RWPE1 (cell line): ENCODE results near the gene HS6ST2.

Source experiments
- CTCF ChIA-PET: fragments of 350-600 bp; sonication (Branson Sonifier 250); formaldehyde crosslinking; extraction: SDS; loops from one replicate; lab custom pipeline; 2021; lab: Yijun Ruan, JAX
- POLR2A ChIA-PET: fragments of 400-600 bp; formaldehyde crosslinking; extraction: SDS; loops from one replicate; lab custom pipeline; 2020; ENCODE audit warnings: antibody characterized with exemption; ENCODE audit not compliant: low non-redundant PET; lab: Yijun Ruan, JAX
- DNase-seq: peaks from one replicate; pipeline ENCODE4 v3.0.0; 2012; ENCODE audit warnings: low spot score
- H3K27ac ChIP-seq: fragments of 450-650 bp; 2 replicates; pipeline ENCODE4 v1.5.1; 2017
- CTCF ChIP-seq: fragments of 450-650 bp; conservative IDR thresholded peaks from 2 replicates; pipeline ENCODE4 v1.5.1; 2017; ENCODE audit warnings: low read depth, mild to moderate bottlenecking

HS6ST2 gene

GRCh38 chrX:132958091-132958703, at the start of gene HS6ST2:
Gene HS6ST2, minus strand, starts transcription at chrX:132958629.
- ChIA-PET CTCF (interaction anchor here (0.6 to 0.7 kb wide), 2 partner anchors 118 to 475 kb away, joined by 3 to 4 read pairs; no protein-coding TSS in a partner anchor), POLR2A (no interaction called here)
- TF ChIP-seq CTCF: no peak
- H3K27ac ChIP-seq: no peak within 1 kb of the TSS
- peak; percentile 22 for DNase-seq

- no peak overlapping the region for H3K27ac ChIP-seq
- CTCF ChIA-PET: interaction anchor here (0.6 kb wide), 1 partner anchor 522 kb away, joined by 4 read pairs; no protein-coding TSS in a partner anchor
- no peak for TF ChIP-seq CTCF
- POLR2A ChIA-PET: no interaction called here
- no peak for DNase-seq
Observed at GRCh38 chrX:133007458-133007857, 49.0 kb upstream of the HS6ST2 start.

- no peak for DNase-seq
- no peak for TF ChIP-seq CTCF
- H3K27ac ChIP-seq: no peak overlapping the region
- ChIA-PET CTCF (interaction anchor here (0.8 kb wide), 1 partner anchor 265 kb away, joined by 4 read pairs; no protein-coding TSS in a partner anchor), POLR2A (no interaction called here)
Observed at GRCh38 chrX:133005616-133006015, 47.2 kb upstream of the HS6ST2 start.

GRCh38 chrX:133005042-133005441, 46.6 kb upstream of the HS6ST2 start:
- peak; percentile 0 for DNase-seq
- TF ChIP-seq CTCF: peak; percentile 34
- ChIA-PET POLR2A (no interaction called here), CTCF (interaction anchor here (0.6 to 0.8 kb wide), 3 partner anchors 13 to 264 kb away, joined by 3 to 4 read pairs (median 3); no protein-coding TSS in a partner anchor)
- H3K27ac ChIP-seq: no peak overlapping the region

- ChIA-PET CTCF (interaction anchor here (0.7 kb wide), 1 partner anchor 806 kb away, joined by 3 read pairs; no protein-coding TSS in a partner anchor), POLR2A (no interaction called here)
- DNase-seq: no peak
- no peak overlapping the region for H3K27ac ChIP-seq
- no peak for TF ChIP-seq CTCF
Observed at GRCh38 chrX:132999209-132999608, 40.8 kb upstream of the HS6ST2 start.

- TF ChIP-seq CTCF: no peak
- ChIA-PET CTCF (interaction anchor here (0.6 kb wide), 1 partner anchor 679 kb away, joined by 4 read pairs; no protein-coding TSS in a partner anchor), POLR2A (no interaction called here)
- no peak overlapping the region for H3K27ac ChIP-seq
- DNase-seq: no peak
Observed at GRCh38 chrX:132990835-132991234, 32.4 kb upstream of the HS6ST2 start.
